HG03045 (cell line): ENCODE data around the gene PLAAT1.

Experiments
- ATAC-seq: cut with Tn5 transposase; IDR thresholded peaks from one replicate; pipeline ENCODE4 v1.9.1; 2021; ENCODE audit warnings: mild to moderate bottlenecking, moderate library complexity; ENCODE audit not compliant: unreplicated experiment

Gene PLAAT1

DNA sequence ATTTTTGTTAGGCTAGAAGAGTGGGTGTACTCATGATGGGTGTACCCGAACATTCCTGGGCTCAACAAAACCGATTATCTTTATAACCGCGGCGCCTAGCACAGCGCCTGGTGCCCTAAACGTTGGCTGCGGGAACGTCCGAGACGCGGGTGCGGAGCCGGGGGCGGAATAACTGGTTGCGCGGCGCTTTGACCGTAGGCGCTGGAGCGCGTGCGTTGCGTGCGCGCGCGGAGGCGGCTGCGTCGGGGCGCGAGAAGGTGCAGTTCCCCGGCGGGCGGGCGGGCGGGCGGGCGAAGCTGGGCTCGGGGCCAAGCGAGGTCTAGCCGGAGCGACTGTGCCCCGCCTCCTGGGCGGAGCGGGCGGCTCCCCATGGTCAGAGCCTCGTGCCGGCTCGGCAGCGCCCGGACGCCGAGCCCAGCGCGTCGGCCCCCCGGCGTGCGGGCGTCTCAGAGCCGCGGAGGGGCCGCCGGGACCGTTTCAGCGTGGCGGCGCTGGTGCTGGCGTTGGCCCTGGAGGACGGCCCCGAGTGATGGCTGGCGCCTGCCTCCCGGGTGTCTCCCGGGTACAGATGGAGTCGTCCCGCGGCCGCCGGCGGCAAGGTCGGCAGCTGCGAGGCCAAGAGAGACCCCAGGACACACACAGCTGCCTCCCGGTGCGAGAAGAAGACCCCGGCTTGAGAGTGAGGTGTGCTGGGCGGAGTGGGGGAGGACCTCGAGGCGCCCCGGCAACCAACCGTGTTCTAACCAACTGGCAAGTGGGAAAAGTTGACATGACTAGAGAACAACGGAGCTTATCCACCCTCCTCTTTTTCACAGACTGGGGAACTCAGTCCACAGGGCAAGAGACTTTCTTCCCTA, at the start of gene PLAAT1:
PLAAT1 (plus strand) TSS at position 373 of the 857 bp plus-strand sequence. CDS start 14,429 bp downstream, outside the sequence.
- ATAC-seq, result peak; percentile 68

DNA sequence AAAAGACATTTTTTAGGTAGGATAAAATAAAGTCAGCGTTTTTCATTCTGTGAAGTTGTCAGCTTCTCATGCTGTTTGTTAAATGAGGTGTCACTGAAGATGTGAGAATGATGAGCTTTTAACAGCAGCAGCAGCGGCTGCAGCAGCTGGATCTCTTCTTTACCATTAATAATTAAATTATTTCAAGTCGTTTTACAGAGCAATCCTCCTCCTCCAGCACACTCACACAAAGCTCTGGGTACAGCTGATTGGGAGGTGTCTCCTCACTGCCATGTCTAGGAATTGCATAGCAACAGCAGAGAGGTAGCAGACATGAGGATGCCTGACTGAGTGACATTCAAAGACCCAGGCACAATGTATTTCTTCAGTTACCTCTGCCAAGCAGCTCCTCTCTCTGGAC, 46.7 kb upstream of the PLAAT1 start:
- no peak for ATAC-seq

DNA sequence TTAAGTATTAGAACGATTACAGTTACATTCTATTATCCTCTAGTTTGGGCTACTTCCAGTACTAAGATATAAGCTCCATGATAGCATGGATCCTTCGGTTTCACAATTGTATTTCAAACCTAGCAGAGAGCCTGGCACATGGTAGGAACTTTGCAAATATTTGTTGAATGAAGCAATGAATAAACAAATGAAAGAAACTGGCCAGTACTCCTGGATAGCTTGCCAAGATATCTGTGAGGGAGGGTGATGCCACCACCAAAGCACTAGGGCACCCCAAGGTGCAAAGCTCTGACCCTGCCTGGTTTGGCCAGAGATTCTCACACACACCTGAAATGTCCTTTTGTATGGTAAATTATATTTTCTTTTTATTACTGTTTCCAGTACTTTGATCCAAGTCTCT, 44.3 kb upstream of the PLAAT1 start:
- no peak for ATAC-seq

DNA sequence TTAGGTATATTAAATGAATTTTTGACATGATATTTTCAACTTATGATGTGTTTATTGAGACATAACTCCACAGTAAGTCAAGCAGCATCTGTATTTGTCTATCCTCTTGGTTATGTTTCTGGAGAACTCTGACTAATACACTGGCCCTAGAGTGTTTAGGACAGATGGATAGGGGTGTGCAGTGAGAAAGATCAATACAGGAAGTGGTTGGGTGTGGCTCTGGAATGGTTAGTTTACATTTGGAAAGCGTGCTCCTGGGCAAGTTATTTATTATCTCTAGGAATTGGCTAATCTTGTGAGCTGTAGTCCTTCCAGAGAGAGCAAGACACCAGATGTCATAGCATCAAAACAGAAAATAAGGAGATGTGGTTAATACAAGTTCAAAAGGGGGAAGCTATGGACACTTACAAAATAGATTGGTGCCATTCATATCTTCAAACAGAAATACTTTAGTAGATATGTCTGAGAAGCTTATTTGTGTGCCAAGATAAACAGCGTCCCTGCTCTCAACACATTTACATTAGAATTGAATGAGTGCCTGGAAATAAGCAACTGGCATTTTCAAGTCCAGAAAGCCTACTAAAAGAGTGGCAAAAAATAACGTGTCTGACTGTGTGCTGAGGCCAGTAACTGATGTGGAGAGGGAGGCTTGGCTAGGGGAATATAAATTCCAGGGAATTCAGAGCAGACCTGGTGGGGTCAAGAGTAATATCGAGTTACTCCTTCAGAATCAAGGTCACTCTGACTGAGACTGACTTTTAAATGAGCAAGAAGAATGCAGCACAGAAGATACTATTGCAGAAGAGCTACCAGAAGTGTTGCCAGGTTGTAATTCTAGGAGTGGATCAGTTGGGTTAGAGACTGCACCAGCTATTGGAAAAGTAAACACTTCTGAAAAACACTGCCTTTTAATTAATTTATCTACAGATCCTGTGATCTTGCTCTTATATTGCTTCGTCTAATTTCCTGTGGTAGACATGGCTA, 33.4 kb upstream of the PLAAT1 start:
- ATAC-seq, result no peak

DNA sequence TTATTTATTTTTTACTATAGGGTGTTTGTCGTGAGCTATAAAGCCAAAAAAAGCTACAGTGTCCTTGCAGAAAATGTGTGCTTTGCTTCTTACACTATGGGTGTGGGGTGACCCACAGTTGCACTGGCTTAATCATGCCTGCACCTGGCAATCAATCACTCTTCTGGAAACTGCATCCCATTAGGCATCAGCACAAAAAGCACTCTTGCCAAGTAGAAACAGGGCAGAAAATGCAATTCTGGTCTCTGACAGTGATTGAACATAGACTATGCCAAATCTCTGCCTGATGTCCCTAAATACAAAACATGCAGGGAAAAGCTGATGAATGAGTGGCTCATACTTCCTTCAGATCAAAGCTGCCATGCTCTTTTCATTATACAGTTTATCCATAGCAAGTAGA, 30.4 kb upstream of the PLAAT1 start:
- no peak for ATAC-seq

DNA sequence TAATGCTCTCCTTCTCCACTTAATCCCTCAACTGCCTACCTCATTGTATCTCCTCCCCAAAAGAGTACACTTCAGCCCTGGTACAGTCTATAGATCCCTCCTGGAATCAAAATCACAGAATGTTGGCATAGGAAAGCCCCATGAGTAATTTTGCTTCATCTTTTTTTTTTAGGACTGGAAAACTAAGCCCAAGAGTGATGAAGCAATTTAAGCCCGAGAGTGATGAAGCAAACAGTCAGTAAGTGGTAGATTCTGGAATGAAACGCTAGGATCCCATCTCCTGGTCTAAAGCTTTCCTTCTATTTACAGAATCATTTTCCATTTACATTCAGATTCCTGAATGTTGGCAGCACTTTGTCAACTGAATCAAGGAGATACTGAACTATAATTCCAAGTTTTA, 29.8 kb upstream of the PLAAT1 start:
- ATAC-seq, result no peak

DNA sequence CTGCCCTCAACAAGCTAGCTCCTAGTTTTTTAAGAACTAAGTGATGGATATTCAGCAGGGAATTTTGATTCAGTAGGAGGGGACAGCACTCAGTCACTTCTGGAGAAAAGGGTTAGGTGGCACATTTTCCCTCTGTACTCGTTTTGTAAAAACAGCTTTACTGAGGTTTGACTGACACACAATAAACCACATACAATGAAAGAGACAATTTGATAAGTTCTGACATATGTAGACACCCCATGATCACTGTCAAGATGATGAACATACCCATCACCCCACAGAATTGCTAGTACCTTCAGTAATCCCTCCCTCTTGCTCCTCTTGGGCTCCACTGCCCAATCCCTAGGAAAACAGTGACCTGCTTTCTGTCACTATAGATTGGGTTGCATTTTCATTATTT, 29.0 kb upstream of the PLAAT1 start:
- no peak for ATAC-seq

DNA sequence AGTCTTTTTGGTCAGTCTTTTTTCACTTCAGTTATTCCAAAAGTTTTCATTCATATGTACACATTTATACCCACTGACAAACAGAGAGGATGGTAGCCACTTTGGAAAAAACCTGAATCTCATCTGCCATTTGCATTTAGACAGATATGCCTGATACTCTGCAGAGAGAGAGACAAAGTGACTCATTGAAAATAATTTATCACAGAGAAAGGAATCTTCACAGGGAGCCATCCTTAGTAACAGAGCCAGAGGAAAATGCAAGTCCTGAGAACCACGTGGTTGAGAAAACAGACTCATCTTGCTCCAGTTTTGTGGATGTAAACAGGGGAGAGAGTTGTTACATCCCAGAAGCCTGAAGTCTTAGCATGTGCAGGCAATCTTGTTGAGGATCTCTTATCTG, 28.2 kb upstream of the PLAAT1 start:
- no peak for ATAC-seq

DNA sequence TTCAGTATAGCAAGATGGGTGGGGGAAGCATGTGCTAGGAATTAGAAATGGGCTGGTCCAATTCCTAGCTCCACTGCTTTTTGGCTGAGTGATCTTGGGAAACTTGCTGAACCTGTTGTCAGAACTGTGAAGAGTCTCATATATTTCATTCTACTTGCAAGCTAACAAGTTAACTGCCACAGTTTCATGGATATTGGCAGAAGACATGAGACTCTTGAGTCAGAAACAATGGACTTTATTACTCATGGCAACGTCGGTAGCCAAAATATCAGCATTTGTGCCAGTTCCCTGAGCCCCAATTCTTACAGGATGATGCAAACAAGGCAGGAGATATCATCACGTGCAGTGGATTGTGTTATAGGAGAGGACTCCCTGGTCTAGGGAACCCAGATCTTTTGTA, 26.6 kb upstream of the PLAAT1 start:
- ATAC-seq, result no peak

DNA sequence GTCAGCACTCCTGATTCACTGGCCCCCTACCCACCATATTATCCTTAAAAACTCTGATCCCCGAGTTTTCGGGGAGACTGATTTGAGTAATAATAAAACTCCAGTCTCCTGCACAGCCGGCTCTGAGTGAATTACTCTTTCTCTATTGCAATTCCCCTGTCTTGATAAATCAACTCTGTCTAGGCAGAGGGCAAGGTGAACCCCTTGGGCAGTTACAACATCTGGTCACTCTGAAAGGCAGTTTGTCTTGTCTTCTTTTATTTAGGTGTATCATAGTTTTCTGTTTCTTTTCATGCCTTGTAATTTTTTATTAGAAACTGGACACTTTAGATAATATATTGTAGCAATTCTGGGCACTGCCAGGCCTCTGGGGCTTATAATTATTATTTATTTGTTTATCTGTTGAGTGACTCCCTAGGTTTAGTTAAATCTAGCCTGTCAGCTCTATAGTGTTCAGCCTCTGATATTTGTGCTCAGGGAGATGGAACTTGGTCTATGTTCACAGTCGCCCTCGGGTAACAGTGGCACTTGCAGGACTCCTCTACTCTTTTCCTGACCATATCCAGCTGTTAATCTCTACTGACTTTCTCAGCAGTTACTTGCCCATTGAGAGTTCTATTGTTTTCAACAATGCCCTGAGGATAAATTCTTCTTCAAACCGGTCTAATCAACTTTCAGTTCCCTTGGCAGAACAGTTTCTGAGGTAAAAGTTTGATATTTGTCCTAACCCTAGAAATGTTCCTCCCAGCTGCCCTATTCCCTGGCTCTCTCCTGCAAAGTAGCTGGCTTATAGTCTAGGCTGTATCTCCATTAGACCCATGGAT, 15.5 kb upstream of the PLAAT1 start:
- no peak for ATAC-seq

DNA sequence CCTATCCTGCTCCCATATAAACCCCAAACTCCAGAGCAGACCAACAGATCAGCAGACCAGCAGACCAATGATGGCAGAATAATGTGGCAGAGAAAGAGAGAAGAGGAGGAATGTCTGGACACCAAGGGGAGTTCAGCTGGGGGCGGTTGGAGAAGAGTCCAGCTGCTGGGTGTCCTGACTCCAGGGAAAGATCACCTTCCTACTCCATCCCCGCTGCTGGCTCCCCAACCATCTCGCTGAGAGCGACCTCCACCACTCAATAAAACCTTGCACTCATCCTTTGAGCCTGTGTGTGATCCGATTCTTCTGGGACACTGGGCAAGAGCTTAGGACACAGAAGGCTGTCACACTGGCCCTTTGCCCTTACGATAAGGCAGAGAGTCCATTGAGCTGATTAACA, 12.8 kb upstream of the PLAAT1 start:
- no peak for ATAC-seq

DNA sequence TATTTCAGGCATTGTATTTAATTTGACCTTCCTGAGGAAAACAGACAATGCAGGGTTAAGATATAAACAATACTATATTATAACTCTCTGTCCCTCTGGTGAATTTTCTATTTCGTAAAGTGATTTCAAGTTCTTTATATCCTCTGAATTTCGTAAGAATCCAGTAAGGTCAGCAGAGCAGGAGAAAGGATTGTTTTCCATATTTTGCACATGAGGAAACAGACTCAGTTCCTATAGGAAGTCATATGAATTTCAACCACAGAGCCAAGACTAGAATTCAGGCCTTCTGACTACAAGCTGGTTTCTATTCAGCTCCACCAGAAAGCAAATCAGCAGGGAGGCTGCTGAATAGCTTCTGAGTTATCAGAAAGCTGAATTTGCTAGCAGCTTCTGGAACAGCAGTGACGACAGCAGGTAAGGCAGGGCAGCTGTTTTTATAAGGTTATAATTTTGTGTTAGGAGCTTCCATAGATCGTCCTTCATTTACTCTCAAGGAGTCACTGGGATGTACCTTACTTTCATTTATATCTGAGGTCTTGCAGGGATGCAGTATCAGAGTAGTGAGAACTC, 11.1 kb upstream of the PLAAT1 start:
- no peak for ATAC-seq

DNA sequence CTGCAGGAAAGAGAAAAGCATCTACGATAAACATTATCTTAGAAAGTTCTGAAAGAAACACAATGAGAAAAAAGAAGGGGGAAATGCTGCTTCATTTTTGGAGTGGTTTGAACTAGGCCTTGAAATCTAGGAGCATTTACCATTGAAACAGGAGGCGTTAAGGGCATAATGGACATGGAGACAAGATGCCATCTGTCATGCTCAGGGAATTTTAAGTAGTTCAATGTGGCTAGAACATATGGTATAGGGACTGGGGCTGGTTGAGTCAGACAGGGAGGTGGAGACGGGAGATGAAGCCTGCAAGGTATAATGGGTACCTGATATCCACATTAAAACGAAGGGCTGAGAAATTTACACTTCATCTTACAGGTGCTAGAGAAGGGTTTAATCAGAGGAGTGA, 10.4 kb upstream of the PLAAT1 start:
- no peak for ATAC-seq

DNA sequence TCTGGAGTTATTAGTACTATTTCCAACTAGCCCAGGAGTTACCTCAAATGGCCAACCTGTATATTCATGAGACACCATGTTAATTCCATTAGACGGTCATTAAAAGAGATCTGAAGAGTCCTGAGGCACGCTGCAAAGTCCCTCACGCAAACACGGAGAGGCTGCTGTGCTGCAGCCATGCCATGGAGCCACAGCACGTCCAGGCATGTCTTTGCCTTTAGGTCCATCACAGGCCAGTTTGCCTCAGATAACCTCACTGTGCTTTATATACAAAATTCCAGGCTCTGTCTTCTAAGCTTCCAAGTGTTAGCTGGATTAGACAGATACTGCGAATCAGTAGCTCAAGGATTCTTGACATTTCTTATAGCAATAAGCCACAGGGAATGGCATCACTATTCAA, 9.8 kb upstream of the PLAAT1 start:
- no peak for ATAC-seq

DNA sequence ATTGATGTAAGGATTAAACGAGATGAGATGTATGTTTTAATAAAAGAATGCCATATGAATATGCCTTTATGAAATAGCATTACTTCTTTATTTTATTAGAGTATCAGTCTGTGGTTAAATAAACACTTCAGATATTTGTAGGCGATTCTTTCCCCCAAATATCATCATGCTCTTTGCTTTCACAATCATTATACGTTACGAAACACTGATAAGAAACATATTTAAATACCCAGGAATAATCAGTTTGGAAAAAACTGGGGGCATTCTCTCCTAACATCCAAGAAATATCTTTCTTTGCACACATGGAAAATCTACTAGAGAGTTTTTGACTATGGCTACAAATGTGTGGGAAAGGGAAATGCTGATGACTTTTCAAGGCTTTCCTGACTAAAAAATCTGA, 4.4 kb upstream of the PLAAT1 start:
- ATAC-seq, result no peak

DNA sequence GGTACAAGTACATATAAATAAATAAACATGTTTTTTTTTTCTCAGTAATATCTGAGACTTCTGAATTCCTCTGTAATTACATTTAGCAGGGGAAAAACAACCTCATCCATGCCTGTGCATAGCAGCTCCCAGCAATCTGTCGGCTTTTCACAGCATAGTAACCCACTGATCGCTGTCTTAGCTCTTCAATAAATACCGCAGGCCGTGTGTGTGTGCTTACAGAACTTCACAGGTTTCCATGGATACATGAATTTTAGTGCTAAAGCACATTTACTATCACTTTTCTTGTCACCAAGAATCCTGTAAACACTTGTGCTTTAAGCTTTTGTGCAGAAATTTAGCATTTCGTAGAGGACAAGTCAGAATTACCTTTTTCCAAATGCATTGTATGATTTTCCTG, 4.0 kb upstream of the PLAAT1 start:
- no peak for ATAC-seq

DNA sequence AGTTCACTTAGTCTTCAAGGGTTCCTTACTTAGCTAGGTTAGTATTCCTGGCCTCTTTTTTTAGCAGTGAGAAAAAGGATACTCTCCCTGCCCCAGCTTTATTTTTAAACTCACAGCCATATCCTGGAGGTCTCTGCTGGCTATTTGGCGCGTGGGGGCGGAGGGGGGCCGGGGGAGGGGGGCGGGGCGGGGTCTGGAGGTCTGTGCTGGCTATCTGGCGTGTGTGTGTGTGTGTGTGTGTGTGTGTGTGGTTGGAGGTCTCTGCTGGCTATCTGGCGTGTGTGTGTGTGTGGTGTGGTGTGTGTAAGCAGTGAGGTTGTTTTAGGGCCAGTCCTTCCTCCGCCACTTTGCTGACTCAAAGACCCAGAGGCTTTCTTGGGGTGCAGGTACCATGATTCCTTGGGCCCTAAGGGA, 579 bp upstream of the PLAAT1 start:
- ATAC-seq, result no peak

DNA sequence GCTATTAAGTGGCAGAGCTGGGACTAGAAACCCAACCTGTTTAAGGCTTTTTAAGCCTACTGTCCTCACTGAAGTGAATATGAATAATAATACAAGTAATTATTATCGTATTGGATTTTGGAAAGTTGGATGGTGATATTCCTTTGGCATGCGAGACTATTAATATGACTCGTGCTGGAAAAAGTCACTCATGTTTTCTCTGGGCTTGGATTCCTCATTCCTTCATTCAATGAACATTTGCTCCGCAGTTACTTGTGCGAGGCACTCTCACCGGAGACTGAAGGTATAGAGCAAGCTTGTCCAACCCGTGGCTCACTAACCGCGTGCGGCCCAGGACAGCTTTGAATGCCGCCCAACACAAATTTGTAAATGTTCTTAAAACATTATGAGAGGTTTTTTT, 694 bp downstream of the PLAAT1 start:
- ATAC-seq, result no peak

DNA sequence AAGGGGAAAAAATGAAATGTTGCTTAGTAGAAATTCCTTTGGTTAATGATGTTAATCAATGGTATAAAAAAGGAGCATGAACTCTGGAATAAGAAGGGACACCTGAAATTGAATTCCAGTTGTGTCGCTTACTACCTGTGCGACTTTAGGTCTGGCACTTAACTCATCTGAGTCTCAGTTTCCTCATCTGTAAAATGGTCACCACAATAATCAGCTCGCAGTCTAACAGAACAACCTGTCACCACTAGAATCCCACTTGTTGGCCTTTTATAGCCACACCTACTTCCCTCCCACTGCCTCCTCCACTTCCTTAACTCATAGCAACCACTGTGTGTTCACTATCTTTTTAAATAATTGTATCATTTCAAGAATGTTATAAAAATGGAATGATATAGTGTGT, 2.5 kb downstream of the PLAAT1 start:
- no peak for ATAC-seq

DNA sequence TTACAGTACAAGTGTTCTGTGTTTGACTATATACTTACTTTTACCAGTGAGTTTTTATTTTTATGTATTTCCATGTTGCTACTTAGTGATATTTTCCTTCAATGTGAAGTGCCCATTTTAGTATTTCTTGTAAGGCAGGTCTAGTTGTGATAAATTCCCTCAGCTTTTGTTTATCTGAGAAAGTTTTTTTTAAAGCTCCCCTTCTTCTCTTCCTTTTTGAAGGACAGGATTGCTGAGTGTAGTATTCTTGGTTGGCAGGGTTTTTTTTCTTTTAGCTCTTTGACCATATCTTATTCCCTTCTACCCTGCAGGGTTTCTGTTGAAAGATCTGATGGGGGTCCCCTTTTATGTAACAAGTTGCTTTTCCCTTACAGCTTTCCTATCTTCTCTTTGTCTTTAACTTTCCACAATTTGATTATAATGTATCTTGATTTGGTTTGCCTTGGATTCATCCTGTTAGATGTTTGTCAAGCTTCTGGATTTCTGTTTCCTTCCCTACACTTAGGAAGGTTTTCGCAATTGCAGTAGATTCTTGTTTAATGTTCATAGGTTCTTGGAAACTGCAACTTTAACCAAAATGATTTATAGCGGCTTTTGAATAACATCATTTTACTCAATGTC, 7.9 kb downstream of the PLAAT1 start:
- no peak for ATAC-seq
